ENCODE measurements around the gene KLK1.

DNA sequence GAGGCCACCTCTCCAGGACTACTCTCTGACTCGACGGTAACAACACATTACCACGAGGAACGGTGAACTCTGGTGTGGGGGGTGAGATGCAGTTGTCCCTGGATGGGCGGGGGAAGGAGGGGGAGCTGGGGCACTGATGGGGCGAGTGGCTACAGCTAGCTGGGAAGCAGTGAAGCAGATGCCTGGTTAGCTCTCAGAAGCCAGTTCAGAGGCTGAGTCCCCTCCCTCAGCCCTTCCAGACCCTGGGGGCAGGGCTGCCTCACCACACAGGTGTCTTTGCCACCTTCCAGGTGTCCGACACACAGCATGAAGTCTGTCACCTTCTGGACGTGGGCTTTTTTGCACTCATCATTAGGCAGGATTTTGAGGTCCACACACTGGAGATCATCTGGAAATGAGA lies 4.0 kb downstream of the KLK1 start:
- TF ChIP-seq, protein P1, sequence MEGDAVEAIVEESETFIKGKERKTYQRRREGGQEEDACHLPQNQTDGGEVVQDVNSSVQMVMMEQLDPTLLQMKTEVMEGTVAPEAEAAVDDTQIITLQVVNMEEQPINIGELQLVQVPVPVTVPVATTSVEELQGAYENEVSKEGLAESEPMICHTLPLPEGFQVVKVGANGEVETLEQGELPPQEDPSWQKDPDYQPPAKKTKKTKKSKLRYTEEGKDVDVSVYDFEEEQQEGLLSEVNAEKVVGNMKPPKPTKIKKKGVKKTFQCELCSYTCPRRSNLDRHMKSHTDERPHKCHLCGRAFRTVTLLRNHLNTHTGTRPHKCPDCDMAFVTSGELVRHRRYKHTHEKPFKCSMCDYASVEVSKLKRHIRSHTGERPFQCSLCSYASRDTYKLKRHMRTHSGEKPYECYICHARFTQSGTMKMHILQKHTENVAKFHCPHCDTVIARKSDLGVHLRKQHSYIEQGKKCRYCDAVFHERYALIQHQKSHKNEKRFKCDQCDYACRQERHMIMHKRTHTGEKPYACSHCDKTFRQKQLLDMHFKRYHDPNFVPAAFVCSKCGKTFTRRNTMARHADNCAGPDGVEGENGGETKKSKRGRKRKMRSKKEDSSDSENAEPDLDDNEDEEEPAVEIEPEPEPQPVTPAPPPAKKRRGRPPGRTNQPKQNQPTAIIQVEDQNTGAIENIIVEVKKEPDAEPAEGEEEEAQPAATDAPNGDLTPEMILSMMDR (IDR thresholded peaks at IDR 0.05) = no peak
- no peak for TF ChIP-seq POLR2A (IDR thresholded peaks at IDR 0.05)
